GM19438 (cell line): ENCODE results near the gene DIAPH3.

Experiments used
- ATAC-seq: cut with Tn5 transposase; IDR thresholded peaks from one replicate; pipeline ENCODE4 v1.9.1; 2021; ENCODE audit warnings: low read depth; ENCODE audit not compliant: unreplicated experiment

The DIAPH3 gene

GRCh38 chr13:59885076-59885475 lies 278.7 kb downstream of the DIAPH3 start:
- no peak for ATAC-seq

- no peak for ATAC-seq
These were observed 279.8 kb downstream of the DIAPH3 start for GRCh38 chr13:59883885-59884284.

GRCh38 chr13:59880468-59880867 lies 283.3 kb downstream of the DIAPH3 start:
- ATAC-seq: no peak

- no peak for ATAC-seq
These were observed 284.4 kb downstream of the DIAPH3 start for GRCh38 chr13:59879281-59879680.

GRCh38 chr13:59877933-59878332 lies 285.8 kb downstream of the DIAPH3 start:
- ATAC-seq: no peak

- ATAC-seq: no peak
These were observed 288.8 kb downstream of the DIAPH3 start for GRCh38 chr13:59874973-59875372.

GRCh38 chr13:59873856-59874255 lies 289.9 kb downstream of the DIAPH3 start:
- no peak for ATAC-seq

- ATAC-seq: no peak
These were observed 290.4 kb downstream of the DIAPH3 start for GRCh38 chr13:59873309-59873708.

GRCh38 chr13:59867867-59868266 lies 295.9 kb downstream of the DIAPH3 start:
- no peak for ATAC-seq

GRCh38 chr13:59865398-59865797 lies 298.3 kb downstream of the DIAPH3 start:
- no peak for ATAC-seq

GRCh38 chr13:59863621-59864020 lies 300.1 kb downstream of the DIAPH3 start:
- ATAC-seq: no peak

- ATAC-seq: no peak
These were observed 302.1 kb downstream of the DIAPH3 start for GRCh38 chr13:59861676-59862075.

- no peak for ATAC-seq
These were observed 307.4 kb downstream of the DIAPH3 start for GRCh38 chr13:59856281-59856810.

- ATAC-seq: no peak
These were observed 316.7 kb downstream of the DIAPH3 start for GRCh38 chr13:59846845-59847620.

- ATAC-seq: no peak
These were observed 320.7 kb downstream of the DIAPH3 start for GRCh38 chr13:59843040-59843439.

- ATAC-seq: no peak
These were observed 321.2 kb downstream of the DIAPH3 start for GRCh38 chr13:59842507-59842906.

GRCh38 chr13:59839186-59839585 lies 324.5 kb downstream of the DIAPH3 start:
- ATAC-seq: no peak

- ATAC-seq: no peak
These were observed 326.6 kb downstream of the DIAPH3 start for GRCh38 chr13:59837101-59837500.

- ATAC-seq: no peak
These were observed 328.2 kb downstream of the DIAPH3 start for GRCh38 chr13:59835569-59835968.

- ATAC-seq: no peak
These were observed 328.9 kb downstream of the DIAPH3 start for GRCh38 chr13:59834801-59835200.

- ATAC-seq: no peak
These were observed 334.0 kb downstream of the DIAPH3 start for GRCh38 chr13:59829690-59830089.

GRCh38 chr13:59823486-59823885 lies 340.2 kb downstream of the DIAPH3 start:
- ATAC-seq: no peak
